PC-9 (cell line): ENCODE measurements around the gene RPS6KA5. TPM values are rescaled to one million over a fixed set of nuclear protein-coding genes. Genes with fewer than 3 reads are reported as not detected.

Experiments used
- BruUV-seq: library from RNA; stranded (reverse); fragments of 400-500 nt; replicated peaks from 2 replicates; lab custom pipeline; 2021; lab: Mats Ljungman, UMichigan
- CTCF ChIA-PET: fragments of 300-600 bp; sonication (Branson Sonifier 250); formaldehyde crosslinking; loops from one replicate; lab custom pipeline; 2022; ENCODE audit warnings: antibody characterized with exemption; lab: Charles Lee
- POLR2A ChIA-PET: fragments of 300-600 bp; sonication (Branson Sonifier 250); formaldehyde crosslinking; loops from one replicate; lab custom pipeline; 2022; ENCODE audit warnings: antibody characterized with exemption; ENCODE audit not compliant: unreplicated experiment; lab: Charles Lee
- DNase-seq, 2 experiments: peaks; one replicate each; pipeline versions ENCODE4 v3.0.0 to v3.0.0-alpha.2; 2015 to 2022; ENCODE audit warnings: mixed read lengths in 1 of 2
- H2AFZ ChIP-seq: fragments of 200-600 bp; sonication (generic); 2 replicates; pipeline ENCODE4 v1.8.1; 2017; ENCODE audit warnings: antibody characterized with exemption
- H3F3A ChIP-seq: fragments of 200-600 bp; sonication (generic); 2 replicates; pipeline ENCODE4 v1.8.1; 2017; ENCODE audit warnings: antibody characterized with exemption, mild to moderate bottlenecking, low read depth; ENCODE audit not compliant: insufficient read depth
- H3K27ac ChIP-seq: fragments of 200-600 bp; sonication (generic); 2 replicates; pipeline ENCODE4 v1.6.1; 2016; ENCODE audit warnings: mixed run types
- H3K27me3 ChIP-seq: fragments of 200-600 bp; sonication (generic); 2 replicates; pipeline ENCODE4 v1.6.1; 2016; ENCODE audit warnings: low read depth, mixed run types; ENCODE audit not compliant: insufficient read depth
- H3K36me3 ChIP-seq: fragments of 200-600 bp; sonication (generic); 2 replicates; pipeline ENCODE4 v1.6.1; 2016; ENCODE audit warnings: low read depth, mixed run types
- H3K4me1 ChIP-seq: fragments of 200-600 bp; sonication (generic); replicated peaks from 2 replicates; pipeline ENCODE4 v1.6.1; 2016; ENCODE audit warnings: mixed run types; ENCODE audit not compliant: insufficient read depth
- H3K4me2 ChIP-seq: fragments of 200-600 bp; sonication (generic); 2 replicates; pipeline ENCODE4 v1.6.1; 2017; ENCODE audit warnings: mixed run types
- H3K4me3 ChIP-seq: fragments of 200-600 bp; sonication (generic); 2 replicates; pipeline ENCODE4 v1.6.1; 2016; ENCODE audit warnings: mixed run types
- H3K79me2 ChIP-seq: fragments of 200-600 bp; sonication (generic); 2 replicates; pipeline ENCODE4 v1.6.1; 2017; ENCODE audit warnings: low read depth, mixed run types
- H3K9me2 ChIP-seq: fragments of 200-600 bp; sonication (generic); 2 replicates; pipeline ENCODE4 v1.8.1; 2017; ENCODE audit warnings: mild to moderate bottlenecking; ENCODE audit not compliant: insufficient read depth
- H3K9me3 ChIP-seq: fragments of 200-600 bp; sonication (generic); 2 replicates; pipeline ENCODE4 v1.8.1; 2016; ENCODE audit warnings: low read depth; ENCODE audit not compliant: insufficient read depth
- H4K20me1 ChIP-seq: fragments of 200-600 bp; sonication (generic); 2 replicates; pipeline ENCODE4 v1.8.1; 2017; ENCODE audit not compliant: insufficient read depth
- CTCF ChIP-seq: fragments of 200-600 bp; sonication (generic); conservative IDR thresholded peaks from 2 replicates; pipeline ENCODE4 v1.6.1; 2017; ENCODE audit warnings: mixed run types, antibody characterized with exemption, mild to moderate bottlenecking, moderate library complexity
- EZH2 ChIP-seq: fragments of 200-600 bp; sonication (generic); IDR thresholded peaks from 2 replicates; pipeline ENCODE4 v1.8.0; 2017; ENCODE audit warnings: antibody characterized with exemption, low read depth
- intact Hi-C: fragments of 100-400 bp; cut with micrococcal nuclease; formaldehyde crosslinking; loops from one replicate; pipeline ENCODE4 v1.10.0; 2022; ENCODE audit not compliant: unreplicated experiment
- total RNA-seq: library from RNA; stranded (reverse); gene quantifications from 2 replicates; pipeline ENCODE4 v1.2.3, GENCODE V29; 2021

The RPS6KA5 gene
- total RNA-seq, 1 experiment from 2014 or later = 3.5 TPM

GRCh38 chr14:90874599-90874998 lies 185.8 kb downstream of the RPS6KA5 start:
- CTCF ChIA-PET = no interaction called here
- no peak for DNase-seq
- Histone ChIP-seq H3K36me3 (no peaks in the 10 kb centered on the region), H2AFZ (no peak overlapping the region), H3K79me2 (no peaks in the 10 kb centered on the region), H3K27ac (no peak overlapping the region), H3K27me3 (no peaks in the 10 kb centered on the region), H3K4me2 (no peak overlapping the region), H3K9me2 (no peaks in the 10 kb centered on the region), H3K9me3 (no peaks in the 10 kb centered on the region), H3F3A (no peaks in the 10 kb centered on the region), H3K4me3 (no peak overlapping the region), H3K4me1 (no peaks in the 10 kb centered on the region), H4K20me1 (no peaks in the 10 kb centered on the region)
- TF ChIP-seq CTCF = no peak
- no peak for TF ChIP-seq EZH2
- intact Hi-C loops = no loop called here
- POLR2A ChIA-PET = no interaction called here
- no TSS peak for BruUV-seq

DNA sequence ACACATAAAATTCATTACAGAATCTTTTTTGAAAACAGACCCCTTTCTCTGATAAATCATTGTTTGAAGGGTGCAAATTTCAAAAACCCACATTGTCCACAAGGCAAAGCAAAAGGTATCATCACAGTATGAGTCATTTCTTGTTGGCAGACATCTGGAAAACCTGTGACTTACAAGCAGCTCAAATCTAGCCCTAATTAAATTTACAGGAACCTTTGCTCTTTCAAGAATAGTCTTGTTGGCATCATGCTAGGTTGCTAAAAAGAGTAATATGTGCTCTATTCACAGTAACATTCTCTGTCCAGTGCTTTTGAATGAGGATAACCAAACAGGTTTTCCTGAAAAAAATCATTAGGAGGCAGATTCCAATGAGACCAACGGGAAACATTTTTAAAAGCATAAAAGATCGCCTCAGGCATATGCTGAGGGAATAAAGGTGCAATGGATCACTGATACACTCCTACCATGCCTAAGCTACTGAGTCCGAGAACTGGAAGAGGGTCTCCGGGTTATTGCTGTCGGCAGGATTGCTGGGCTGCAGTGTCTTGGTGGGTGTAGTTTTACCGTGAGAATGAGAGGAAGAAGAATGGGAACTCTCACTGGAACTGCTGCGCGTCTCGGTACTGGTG lies 188.7 kb downstream of the RPS6KA5 start:
- no TSS peak for BruUV-seq
- Histone ChIP-seq H3K36me3 (no peaks in the 10 kb centered on the region), H3K4me3 (no peak overlapping the region), H2AFZ (no peak overlapping the region), H3K9me2 (no peaks in the 10 kb centered on the region), H3K9me3 (no peaks in the 10 kb centered on the region), H3K4me1 (no peaks in the 10 kb centered on the region), H4K20me1 (no peaks in the 10 kb centered on the region), H3K4me2 (no peak overlapping the region), H3K27me3 (no peaks in the 10 kb centered on the region), H3F3A (no peaks in the 10 kb centered on the region), H3K79me2 (no peaks in the 10 kb centered on the region), H3K27ac (no peak overlapping the region)
- POLR2A ChIA-PET = no interaction called here
- DNase-seq = no peak
- no peak for TF ChIP-seq EZH2
- TF ChIP-seq CTCF = no peak
- intact Hi-C loops = no loop called here
- CTCF ChIA-PET = no interaction called here

DNA sequence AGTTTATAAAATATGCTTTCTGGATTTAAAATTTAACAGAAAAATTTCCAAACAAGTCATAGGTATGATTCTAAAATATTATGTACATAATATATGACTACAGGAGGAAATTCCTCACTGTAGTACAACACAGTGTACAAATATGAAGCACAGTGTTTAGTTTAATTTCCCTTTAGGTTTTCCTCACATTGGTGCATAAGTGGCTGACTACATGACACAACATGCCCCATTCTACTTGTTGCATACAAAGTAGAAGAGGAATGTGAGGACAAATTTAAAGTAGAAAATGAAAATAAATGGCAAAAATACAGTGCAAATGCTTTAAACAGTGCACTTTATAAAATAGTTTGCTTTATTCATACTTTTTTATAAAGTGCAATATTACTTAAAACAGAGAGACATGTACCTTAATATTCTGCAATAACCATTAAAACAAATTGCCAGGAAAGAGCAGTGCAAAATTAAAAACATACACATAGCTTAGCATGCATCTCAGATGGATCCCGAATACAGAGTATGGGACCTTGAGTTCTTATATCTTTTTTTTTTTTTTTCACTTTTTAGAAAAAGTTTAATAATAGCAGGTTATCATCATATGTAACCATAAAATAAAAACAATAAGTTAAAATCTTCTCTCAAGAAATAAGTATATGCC lies 189.4 kb downstream of the RPS6KA5 start:
- no peaks in the 10 kb centered on the region for H3K36me3 ChIP-seq
- H3K27ac ChIP-seq = no peak overlapping the region
- no peak overlapping the region for H3K4me3 ChIP-seq
- H4K20me1 ChIP-seq = no peaks in the 10 kb centered on the region
- no peaks in the 10 kb centered on the region for H3F3A ChIP-seq
- ChIA-PET POLR2A (no interaction called here), CTCF (no interaction called here)
- no peaks in the 10 kb centered on the region for H3K27me3 ChIP-seq
- H3K79me2 ChIP-seq = no peaks in the 10 kb centered on the region
- no peaks in the 10 kb centered on the region for H3K9me2 ChIP-seq
- no peaks in the 10 kb centered on the region for H3K9me3 ChIP-seq
- H3K4me1 ChIP-seq = no peaks in the 10 kb centered on the region
- intact Hi-C loops = no loop called here
- TF ChIP-seq EZH2 (no peak), CTCF (no peak)
- DNase-seq = no peak
- no peak overlapping the region for H2AFZ ChIP-seq
- H3K4me2 ChIP-seq = no peak overlapping the region
- no TSS peak for BruUV-seq
